Astrocyte (in vitro differentiated cells and primary cell): ENCODE data around the gene ALDH3B2. TPM values are rescaled to one million over a fixed set of nuclear protein-coding genes. Genes with fewer than 3 reads are reported as not detected.

Experiments
- DNase-seq: peaks from one replicate; pipeline ENCODE4 v3.0.0-alpha.2; 2010; ENCODE audit warnings: low read depth
- FAIRE-seq: peaks from 2 replicates; lab custom pipeline; 2011; peaks lifted over from hg19 to GRCh38; lab: Jason Lieb, UNC
- H2AFZ ChIP-seq: 2 replicates; pipeline ENCODE4 v1.6.0; 2012; ENCODE audit warnings: low read depth, low read length, inconsistent platforms
- H3K27ac ChIP-seq: 2 replicates; pipeline ENCODE4 v1.5.1; 2011; ENCODE audit warnings: low read depth, low read length, inconsistent platforms
- H3K27me3 ChIP-seq: 2 replicates; pipeline ENCODE4 v1.6.0; 2011; ENCODE audit warnings: low read length, inconsistent platforms; ENCODE audit not compliant: insufficient read depth
- H3K36me3 ChIP-seq: 2 replicates; pipeline ENCODE4 v1.5.1; 2011; ENCODE audit warnings: low read length, inconsistent platforms; ENCODE audit not compliant: insufficient read depth
- H3K4me1 ChIP-seq: 2 replicates; pipeline ENCODE4 v1.5.1; 2011; ENCODE audit warnings: low read length, inconsistent platforms; ENCODE audit not compliant: insufficient read depth
- H3K4me2 ChIP-seq: 2 replicates; pipeline ENCODE4 v1.6.0; 2012; ENCODE audit warnings: low read length, inconsistent platforms
- H3K4me3 ChIP-seq: 2 replicates; pipeline ENCODE4 v1.5.1; 2011; ENCODE audit warnings: low read depth, mild to moderate bottlenecking, low read length, inconsistent platforms; ENCODE audit not compliant: insufficient read depth
- H3K79me2 ChIP-seq: 2 replicates; pipeline ENCODE4 v1.6.0; 2012; ENCODE audit warnings: mild to moderate bottlenecking, low read length, inconsistent platforms; ENCODE audit not compliant: insufficient read depth
- H3K9ac ChIP-seq: 2 replicates; pipeline ENCODE4 v1.6.0; 2012; ENCODE audit warnings: mild to moderate bottlenecking, low read length, inconsistent platforms
- H3K9me3 ChIP-seq: 2 replicates; pipeline ENCODE4 v1.5.1; 2012; ENCODE audit warnings: low read depth, mild to moderate bottlenecking, low read length, inconsistent platforms; ENCODE audit not compliant: insufficient read depth
- H4K20me1 ChIP-seq: 2 replicates; pipeline ENCODE4 v1.6.0; 2012; ENCODE audit warnings: low read length, inconsistent platforms; ENCODE audit not compliant: insufficient read depth
- H3K27ac Mint-ChIP-seq: one replicate; pipeline ENCODE4 v1.8.0; 2021; ENCODE audit warnings: mild to moderate bottlenecking, mixed read lengths; ENCODE audit not compliant: unreplicated experiment
- H3K27me3 Mint-ChIP-seq: one replicate; pipeline ENCODE4 v1.8.0; 2021; ENCODE audit warnings: low read depth, mixed read lengths; ENCODE audit not compliant: unreplicated experiment
- H3K36me3 Mint-ChIP-seq: one replicate; pipeline ENCODE4 v1.8.0; 2021; ENCODE audit warnings: low read depth, mixed read lengths; ENCODE audit not compliant: unreplicated experiment
- H3K4me1 Mint-ChIP-seq: one replicate; pipeline ENCODE4 v1.8.0; 2021; ENCODE audit warnings: low read depth, mixed read lengths; ENCODE audit not compliant: unreplicated experiment
- H3K4me3 Mint-ChIP-seq: one replicate; pipeline ENCODE4 v1.8.0; 2021; ENCODE audit warnings: mild to moderate bottlenecking, moderate library complexity, mixed read lengths; ENCODE audit not compliant: unreplicated experiment
- H3K9me3 Mint-ChIP-seq: one replicate; pipeline ENCODE4 v1.8.0; 2021; ENCODE audit warnings: mild to moderate bottlenecking, mixed read lengths; ENCODE audit not compliant: unreplicated experiment
- CTCF ChIP-seq: IDR thresholded peaks from 2 replicates; pipeline ENCODE4 v1.5.1; 2011; ENCODE audit warnings: low read depth, mild to moderate bottlenecking, inconsistent platforms, low read length, moderate library complexity; ENCODE audit not compliant: insufficient read depth
- EZH2 ChIP-seq: IDR thresholded peaks from 2 replicates; pipeline ENCODE4 v1.6.1; 2012; ENCODE audit warnings: mild to moderate bottlenecking, low read length, inconsistent platforms; ENCODE audit not compliant: insufficient read depth
- total RNA-seq: library from RNA; stranded (reverse); gene quantifications from 2 replicates; pipeline ENCODE4 v1.2.1, GENCODE V29; 2021

ALDH3B2 gene
- total RNA-seq, 1 donor from 2014 or later: not detected

GRCh38 chr11:67629386-67630227, 44.8 kb downstream of the ALDH3B2 start, which contains the start of gene NUDT8:
NUDT8 (minus strand) TSS chr11:67629937; CDS start chr11:67629911, 26 bp downstream.
- Mint-ChIP-seq H3K4me1 (no peaks in the 10 kb centered on the region), H3K36me3 (peaks cover 5% of the 10 kb centered on the region), H3K27ac (peak within 1 kb of the TSS; percentile 89), H3K4me3 (peak within 1 kb of the TSS; percentile 88), H3K27me3 (peaks cover 5% of the 10 kb centered on the region), H3K9me3 (no peaks in the 10 kb centered on the region)
- H3K79me2 ChIP-seq: no peaks in the 10 kb centered on the region
- peak within 1 kb of the TSS; percentile 74 for H3K9ac ChIP-seq
- H3K27me3 ChIP-seq: no peaks in the 10 kb centered on the region
- peak within 1 kb of the TSS; percentile 60 for H3K27ac ChIP-seq
- no peaks in the 10 kb centered on the region for H4K20me1 ChIP-seq
- TF ChIP-seq EZH2 (no peak), CTCF (no peak)
- peak within 1 kb of the TSS; percentile 71 for H3K4me3 ChIP-seq
- FAIRE-seq (no peak), DNase-seq (peak; percentile 44)
- H3K4me1 ChIP-seq: peaks cover 8% of the 10 kb centered on the region
- peak within 1 kb of the TSS; percentile 96 for H3K4me2 ChIP-seq
- no peaks in the 10 kb centered on the region for H3K9me3 ChIP-seq
- peak within 1 kb of the TSS; percentile 98 for H2AFZ ChIP-seq
- H3K36me3 ChIP-seq: no peaks in the 10 kb centered on the region

- FAIRE-seq: no peak
- H3K9me3 Mint-ChIP-seq: peaks cover 2% of the 10 kb centered on the region
- no peak overlapping the region for H3K4me3 Mint-ChIP-seq
- Histone ChIP-seq H3K4me2 (peak overlapping the region; percentile 95), H3K79me2 (no peaks in the 10 kb centered on the region), H3K9me3 (no peaks in the 10 kb centered on the region), H3K36me3 (no peaks in the 10 kb centered on the region), H3K27me3 (no peaks in the 10 kb centered on the region), H2AFZ (peak overlapping the region; percentile 98), H4K20me1 (no peaks in the 10 kb centered on the region), H3K4me3 (no peak overlapping the region), H3K4me1 (peaks cover 8% of the 10 kb centered on the region), H3K27ac (no peak overlapping the region), H3K9ac (no peak overlapping the region)
- TF ChIP-seq CTCF (peak; percentile 59), EZH2 (no peak)
- peaks cover 5% of the 10 kb centered on the region for H3K36me3 Mint-ChIP-seq
- no peaks in the 10 kb centered on the region for H3K4me1 Mint-ChIP-seq
- peaks cover 7% of the 10 kb centered on the region for H3K27me3 Mint-ChIP-seq
- H3K27ac Mint-ChIP-seq: no peak overlapping the region
- DNase-seq: no peak
Observed at GRCh38 chr11:67628710-67629385, 45.6 kb downstream of the ALDH3B2 start.
